IMR-90 (cell line): ENCODE data around the gene AP4M1. TPM values are rescaled to one million over a fixed set of nuclear protein-coding genes. Genes with fewer than 3 reads are reported as not detected.

Experiments used
- ATAC-seq: fragments of 200-7000 bp; cut with Tn5 transposase; 2 replicates; pipeline ENCODE4 v1.9.1; 2020; ENCODE audit warnings: low read depth, mild to moderate bottlenecking, moderate library complexity
- BruUV-seq: library from RNA; stranded (reverse); fragments of 400-500 nt; replicated peaks from 2 replicates; lab custom pipeline; 2021; lab: Mats Ljungman, UMichigan
- CTCF ChIA-PET: fragments of 300-600 bp; formaldehyde crosslinking; extraction: SDS; loops from one replicate; lab custom pipeline; 2021; ENCODE audit warnings: antibody characterized with exemption; lab: Yijun Ruan, JAX
- POLR2A ChIA-PET: fragments of 300-600 bp; sonication (Branson Sonifier 250); formaldehyde crosslinking; loops from one replicate; lab custom pipeline; 2022; ENCODE audit warnings: antibody characterized with exemption; ENCODE audit not compliant: unreplicated experiment; lab: Charles Lee
- DNase-seq: peaks from one replicate; pipeline ENCODE4 v3.0.0; 2013
- H2AFZ ChIP-seq: replicated peaks from 2 replicates; pipeline ENCODE3; 2013; ENCODE audit warnings: low read length, mild to moderate bottlenecking; ENCODE audit not compliant: poor library complexity
- H2AK5ac ChIP-seq: 2 replicates; pipeline ENCODE4 v1.6.1; 2013; ENCODE audit warnings: low read depth, low read length, inconsistent platforms
- H2AK9ac ChIP-seq: replicated peaks from 2 replicates; pipeline ENCODE3; 2013; ENCODE audit warnings: mild to moderate bottlenecking, low read depth, low read length, moderate library complexity; ENCODE audit not compliant: poor library complexity
- H2BK120ac ChIP-seq: 2 replicates; pipeline ENCODE4 v1.6.1; 2013; ENCODE audit warnings: low read depth, low read length, inconsistent platforms
- H2BK15ac ChIP-seq: 3 replicates; pipeline ENCODE4 v1.6.1; 2013; ENCODE audit warnings: low read depth, low read length, inconsistent platforms
- H2BK20ac ChIP-seq: 2 replicates; pipeline ENCODE4 v1.6.1; 2013; ENCODE audit warnings: low read depth, mild to moderate bottlenecking, inconsistent platforms, low read length, moderate library complexity
- H2BK5ac ChIP-seq: 2 replicates; pipeline ENCODE4 v1.6.1; 2013; ENCODE audit warnings: mild to moderate bottlenecking, low read depth, low read length, inconsistent platforms; ENCODE audit not compliant: poor library complexity, severe bottlenecking
- H3K14ac ChIP-seq: replicated peaks from 2 replicates; pipeline ENCODE4 v1.6.1; 2013; ENCODE audit warnings: low read depth, low read length, inconsistent platforms
- H3K18ac ChIP-seq: 2 replicates; pipeline ENCODE4 v1.6.1; 2013; ENCODE audit warnings: low read depth, low read length, control low read depth
- H3K23ac ChIP-seq: 2 replicates; pipeline ENCODE4 v1.6.1; 2013; ENCODE audit warnings: low read depth, low read length, inconsistent platforms
- H3K27ac ChIP-seq: 2 replicates; pipeline ENCODE4 v1.5.1; 2013; ENCODE audit warnings: mild to moderate bottlenecking, control low read depth, low read length; ENCODE audit not compliant: insufficient read depth
- H3K27me3 ChIP-seq: 2 replicates; pipeline ENCODE4 v1.6.1; 2013; ENCODE audit warnings: low read length; ENCODE audit not compliant: control insufficient read depth, insufficient read depth
- H3K36me3 ChIP-seq: 2 replicates; pipeline ENCODE4 v1.6.1; 2013; ENCODE audit warnings: low read length, mixed read lengths; ENCODE audit not compliant: control insufficient read depth, insufficient read depth
- H3K4ac ChIP-seq: 2 replicates; pipeline ENCODE4 v1.6.1; 2013; ENCODE audit warnings: low read depth, low read length, inconsistent platforms
- H3K4me1 ChIP-seq: 2 replicates; pipeline ENCODE4 v1.6.1; 2013; ENCODE audit warnings: low read length, mixed read lengths; ENCODE audit not compliant: control insufficient read depth, insufficient read depth
- H3K4me2 ChIP-seq: 2 replicates; pipeline ENCODE4 v1.6.1; 2013; ENCODE audit warnings: low read depth, mild to moderate bottlenecking, control low read depth, low read length, moderate library complexity
- H3K4me3 ChIP-seq: 2 replicates; pipeline ENCODE4 v1.5.1; 2013; ENCODE audit warnings: low read depth, mild to moderate bottlenecking, control low read depth, low read length, moderate library complexity; ENCODE audit not compliant: insufficient read depth
- H3K56ac ChIP-seq: 2 replicates; pipeline ENCODE4 v1.6.1; 2013; ENCODE audit warnings: low read length, inconsistent platforms; ENCODE audit not compliant: insufficient read depth; ENCODE audit errors: extremely low read depth
- H3K79me1 ChIP-seq, 2 experiments: 2 replicates each; pipeline ENCODE4 v1.6.1; 2013; ENCODE audit warnings: low read length in 2 of 2, inconsistent platforms in 1 of 2, low read depth in 1 of 2
- H3K9ac ChIP-seq: 2 replicates; pipeline ENCODE4 v1.6.1; 2013; ENCODE audit warnings: low read depth, low read length, control low read depth
- H3K9me1 ChIP-seq: 2 replicates; pipeline ENCODE4 v1.6.1; 2013; ENCODE audit warnings: low read length, inconsistent platforms; ENCODE audit not compliant: insufficient read depth
- H3K9me3 ChIP-seq: 2 replicates; pipeline ENCODE4 v1.6.1; 2013; ENCODE audit warnings: low read length; ENCODE audit not compliant: control insufficient read depth, insufficient read depth
- H4K20me1 ChIP-seq: 2 replicates; pipeline ENCODE4 v1.6.1; 2013; ENCODE audit warnings: low read length, inconsistent platforms; ENCODE audit not compliant: insufficient read depth
- H4K5ac ChIP-seq: 2 replicates; pipeline ENCODE4 v1.6.1; 2013; ENCODE audit warnings: mild to moderate bottlenecking, low read depth, low read length, control low read depth
- H4K8ac ChIP-seq, 2 experiments: 2 replicates each; pipeline ENCODE4 v1.6.1; 2013; ENCODE audit warnings: low read depth in 2 of 2, low read length in 2 of 2, control low read depth in 1 of 2, inconsistent platforms in 1 of 2
- H4K91ac ChIP-seq: 2 replicates; pipeline ENCODE4 v1.6.1; 2013; ENCODE audit warnings: low read depth, low read length, inconsistent platforms; ENCODE audit not compliant: insufficient read depth
- BHLHE40 ChIP-seq: fragments of 150-350 bp; IDR thresholded peaks from 2 replicates; pipeline ENCODE4 v1.6.1; 2016; ENCODE audit warnings: mild to moderate bottlenecking, low read depth, low read length
- CEBPB ChIP-seq: IDR thresholded peaks from 2 replicates; pipeline ENCODE4 v1.6.1; 2012; ENCODE audit warnings: low read depth, low read length, improper control_type of control experiment
- MAFK ChIP-seq: IDR thresholded peaks from 2 replicates; pipeline ENCODE4 v1.6.1; 2012; ENCODE audit warnings: low read depth, low read length, improper control_type of control experiment
- MAZ ChIP-seq: IDR thresholded peaks from 2 replicates; pipeline ENCODE4 v1.6.1; 2012; ENCODE audit warnings: low read depth, mild to moderate bottlenecking, low read length, improper control_type of control experiment, moderate library complexity, borderline replicate concordance
- NFE2L2 ChIP-seq: fragments of 150-350 bp; IDR thresholded peaks from 2 replicates; pipeline ENCODE4 v1.6.1; 2016; ENCODE audit warnings: low read depth, mild to moderate bottlenecking, low read length
- POLR2A ChIP-seq: IDR thresholded peaks from 2 replicates; pipeline ENCODE4 v1.6.1; 2012; ENCODE audit warnings: mild to moderate bottlenecking, low read depth, low read length
- RAD21 ChIP-seq: IDR thresholded peaks from 2 replicates; pipeline ENCODE4 v1.6.1; 2012; ENCODE audit warnings: low read length, improper control_type of control experiment
- WGBS, 2 experiments: methylation state at CpG; one replicate each; pipeline versions ENCODE4 v1.1.5 to v1.1.7; 2013; ENCODE audit warnings: missing lambda C conversion rate in 2 of 2; ENCODE audit not compliant: insufficient read length in 1 of 2; ENCODE audit errors: extremely low coverage in 2 of 2; 5-methylcytosine and 5-hydroxymethylcytosine counted together
- dilution Hi-C: fragments of 300-500 bp; cut with HindIII; formaldehyde crosslinking; loops from one replicate; pipeline ENCODE4 v1.14.3; 2018; ENCODE audit warnings: low sequenced_read_pairs; ENCODE audit not compliant: unreplicated experiment
- in situ Hi-C: fragments of 300-500 bp; cut with MboI; formaldehyde crosslinking; loops from 3 replicates; pipeline ENCODE4 v1.14.3; 2019; ENCODE audit warnings: low sequenced_read_pairs, inconsistent platforms, mixed read lengths
- intact Hi-C: fragments of 100-400 bp; cut with micrococcal nuclease; formaldehyde crosslinking; loops from 2 replicates; pipeline ENCODE4 v1.10.0; 2022
- polyA plus RNA-seq, 3 experiments: library from polyadenylated mRNA; depleted of rRNA; stranded (reverse); fragments of >200 nt; gene quantifications; 2 replicates each; pipeline ENCODE4 v1.2.3, GENCODE V29; 2012; ENCODE audit warnings: low replicate concordance in 1 of 3
- total RNA-seq: library from RNA; depleted of rRNA; stranded (reverse); fragments of >200 nt; gene quantifications from 2 replicates; pipeline ENCODE4 v1.2.3, GENCODE V29; 2012
- TF ChIP-seq, protein P1 (sequence below): fragments of 150-350 bp; IDR thresholded peaks from 2 replicates; pipeline ENCODE4 v1.6.1; 2016; ENCODE audit warnings: low read depth, mild to moderate bottlenecking, low read length, moderate library complexity, borderline replicate concordance

AP4M1 gene
- total and polyA plus RNA-seq, 2 of the 4 experiments (the other 2 are of a cell fraction): 21.1 to 21.4 TPM

- Histone ChIP-seq H4K5ac (no peak overlapping the region), H3K36me3 (peaks cover 4% of the 10 kb centered on the region; the same call in 1 of the 2 replicates), H3K14ac (no peak overlapping the region), H2AK5ac (no peak overlapping the region), H3K9ac (no peak overlapping the region), H2AK9ac (no peak overlapping the region), H2BK15ac (no peak overlapping the region), H3K27ac (no peak overlapping the region), H3K4me2 (no peak overlapping the region), H4K8ac (no peak overlapping the region), H3K4me1 (0 out of 2 replicates have a peak, but pooled peaks cover 2% of the 10 kb centered on the region), H3K18ac (no peak overlapping the region), H3K4me3 (no peak overlapping the region), H3K9me3 (no peaks in the 10 kb centered on the region), H2BK5ac (no peak overlapping the region), H4K20me1 (no peaks in the 10 kb centered on the region), H3K56ac (no peak overlapping the region), H3K79me1 (peaks cover 13 to 28% of the 10 kb centered on the region in 2 experiments; a peak in 3 of 4 replicates), H4K91ac (no peak overlapping the region), H2BK20ac (no peak overlapping the region), H2BK120ac (no peak overlapping the region), H3K4ac (no peak overlapping the region), H3K9me1 (no peaks in the 10 kb centered on the region), H3K23ac (no peak overlapping the region), H2AFZ (no peak overlapping the region), H3K27me3 (no peaks in the 10 kb centered on the region)
- in situ Hi-C loops (no loop called here), intact Hi-C loops (no loop called here), dilution Hi-C loops (no loop called here)
- ChIA-PET CTCF (interaction anchor here (0.8 kb wide), 1 partner anchor 16 kb away, joined by 6 read pairs; no protein-coding TSS in a partner anchor), POLR2A (interaction anchor here (0.7 kb wide), 2 partner anchors 12 to 456 kb away, joined by 4 to 5 read pairs; no protein-coding TSS in a partner anchor)
- BruUV-seq: no TSS peak
- DNase-seq: no peak
- TF ChIP-seq BHLHE40 (no peak), POLR2A (no peak), MAFK (no peak), CEBPB (no peak), NFE2L2 (no peak), RAD21 (no peak), MAZ (no peak)
- TF ChIP-seq, protein P1, sequence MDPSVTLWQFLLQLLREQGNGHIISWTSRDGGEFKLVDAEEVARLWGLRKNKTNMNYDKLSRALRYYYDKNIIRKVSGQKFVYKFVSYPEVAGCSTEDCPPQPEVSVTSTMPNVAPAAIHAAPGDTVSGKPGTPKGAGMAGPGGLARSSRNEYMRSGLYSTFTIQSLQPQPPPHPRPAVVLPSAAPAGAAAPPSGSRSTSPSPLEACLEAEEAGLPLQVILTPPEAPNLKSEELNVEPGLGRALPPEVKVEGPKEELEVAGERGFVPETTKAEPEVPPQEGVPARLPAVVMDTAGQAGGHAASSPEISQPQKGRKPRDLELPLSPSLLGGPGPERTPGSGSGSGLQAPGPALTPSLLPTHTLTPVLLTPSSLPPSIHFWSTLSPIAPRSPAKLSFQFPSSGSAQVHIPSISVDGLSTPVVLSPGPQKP: no peak
- ATAC-seq: no peak
- WGBS, 2 experiments: no CpG with 5 or more reads among the region's 2 CpGs
Observed at GRCh38 chr7:100147278-100147677, 45.8 kb downstream of the AP4M1 start.
